Measurements from ENCODE around the gene ORM2. TPM values are rescaled to one million over a fixed set of nuclear protein-coding genes. Genes with fewer than 3 reads are reported as not detected.
"Not testable (repeated sequence)": the region's sequence is repeated elsewhere in the genome, so short reads cannot be mapped to it uniquely, and the experiment has no call there.

ORM2 gene
- total RNA-seq = not detected

DNA sequence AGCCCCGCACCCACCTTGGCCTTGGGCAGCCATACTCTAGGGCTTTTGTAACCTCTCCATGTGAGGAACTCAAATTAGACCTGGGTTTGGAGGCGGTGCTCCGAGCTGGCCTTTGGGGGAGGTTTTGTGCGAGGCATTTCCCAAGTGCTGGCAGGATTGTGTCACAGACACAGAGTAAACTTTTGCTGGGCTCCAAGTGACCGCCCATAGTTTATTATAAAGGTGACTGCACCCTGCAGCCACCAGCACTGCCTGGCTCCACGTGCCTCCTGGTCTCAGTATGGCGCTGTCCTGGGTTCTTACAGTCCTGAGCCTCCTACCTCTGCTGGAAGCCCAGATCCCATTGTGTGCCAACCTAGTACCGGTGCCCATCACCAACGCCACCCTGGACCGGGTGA is at the start of gene ORM2:
Gene ORM2, plus strand, starts transcription at position 245 of the 398 bp plus-strand sequence. Its CDS starts 36 bp downstream, at position 281.
- H3K4me1 ChIP-seq; H3K27me3 ChIP-seq; H3K4me3 ChIP-seq; H3K9me3 ChIP-seq; H3K27ac ChIP-seq; intact Hi-C loops (cut with DNase I); DNase-seq; H3K36me3 ChIP-seq (replicated peaks in 1 of 2; ENCODE audit: insufficient read depth in 1 of 2, low read depth in 2 of 2): not testable (repeated sequence)
- WGBS, 2 donors = 80% methylated on average over 1 of the region's 10 CpGs; no CpG with 5 or more reads in 1 of the 2 donors
- ATAC-seq = peak; percentile 31

GRCh38 chr9:114280636-114281472 is 48.8 kb upstream of the ORM2 start:
- 82 to 85% methylated on average over 8 of the region's 8 CpGs for WGBS, 2 donors
- no peak for TF ChIP-seq POLR2A (IDR thresholded peaks at IDR 0.05)
- TF ChIP-seq, protein P1, sequence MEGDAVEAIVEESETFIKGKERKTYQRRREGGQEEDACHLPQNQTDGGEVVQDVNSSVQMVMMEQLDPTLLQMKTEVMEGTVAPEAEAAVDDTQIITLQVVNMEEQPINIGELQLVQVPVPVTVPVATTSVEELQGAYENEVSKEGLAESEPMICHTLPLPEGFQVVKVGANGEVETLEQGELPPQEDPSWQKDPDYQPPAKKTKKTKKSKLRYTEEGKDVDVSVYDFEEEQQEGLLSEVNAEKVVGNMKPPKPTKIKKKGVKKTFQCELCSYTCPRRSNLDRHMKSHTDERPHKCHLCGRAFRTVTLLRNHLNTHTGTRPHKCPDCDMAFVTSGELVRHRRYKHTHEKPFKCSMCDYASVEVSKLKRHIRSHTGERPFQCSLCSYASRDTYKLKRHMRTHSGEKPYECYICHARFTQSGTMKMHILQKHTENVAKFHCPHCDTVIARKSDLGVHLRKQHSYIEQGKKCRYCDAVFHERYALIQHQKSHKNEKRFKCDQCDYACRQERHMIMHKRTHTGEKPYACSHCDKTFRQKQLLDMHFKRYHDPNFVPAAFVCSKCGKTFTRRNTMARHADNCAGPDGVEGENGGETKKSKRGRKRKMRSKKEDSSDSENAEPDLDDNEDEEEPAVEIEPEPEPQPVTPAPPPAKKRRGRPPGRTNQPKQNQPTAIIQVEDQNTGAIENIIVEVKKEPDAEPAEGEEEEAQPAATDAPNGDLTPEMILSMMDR (IDR thresholded peaks at IDR 0.05) = no peak
- DNase-seq = peak in 1 of 4 donors; percentile 2

DNA sequence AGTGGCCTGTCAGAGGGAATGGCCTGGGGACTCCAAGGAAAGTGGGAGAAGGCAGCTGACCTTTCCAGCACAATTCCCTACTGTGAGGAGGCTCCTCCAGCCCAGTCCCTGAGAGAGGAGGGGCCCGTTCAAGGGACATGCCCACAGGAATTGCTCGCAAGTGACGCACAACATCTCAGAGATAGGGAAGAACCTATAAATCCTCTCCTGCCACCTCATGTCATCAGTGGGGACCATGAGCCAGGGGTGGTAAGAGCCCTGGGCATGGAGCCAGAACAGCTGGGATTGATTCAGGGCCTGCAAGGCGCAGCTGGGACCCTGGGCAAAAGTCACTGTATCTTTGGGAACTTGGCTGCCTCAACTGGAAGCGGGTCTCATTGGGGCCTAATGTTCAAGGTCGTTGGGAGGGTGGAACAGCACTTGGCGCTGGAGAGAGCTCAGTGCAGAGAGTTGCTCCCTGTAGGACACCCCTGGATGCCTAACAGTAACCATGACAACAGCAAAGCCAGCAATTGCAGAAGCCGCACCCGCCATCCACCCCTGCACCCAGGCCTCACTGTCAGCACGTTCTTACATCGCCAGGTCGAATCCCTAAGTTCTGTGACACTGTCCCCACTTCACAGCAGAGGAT is 48.1 kb upstream of the ORM2 start:
- no peak for ATAC-seq
- TF ChIP-seq, protein P1 (IDR thresholded peaks at IDR 0.05) = no peak
- TF ChIP-seq POLR2A (IDR thresholded peaks at IDR 0.05) = no peak
- Histone ChIP-seq H3K36me3 (replicated peaks in 1 of 2; ENCODE audit: insufficient read depth in 1 of 2, low read depth in 2 of 2) (no peaks in the 10 kb centered on the region), H3K4me1 (no peaks in the 10 kb centered on the region), H3K27ac (no peak overlapping the region), H3K4me3 (no peak overlapping the region), H3K27me3 (no peaks in the 10 kb centered on the region), H3K9me3 (no peaks in the 10 kb centered on the region)
- intact Hi-C loops (cut with DNase I) = no loop called here
- peak in 1 of 4 donors; percentile 11 for DNase-seq
- 78 to 85% methylated on average over 11 to 12 of the region's 12 CpGs for WGBS, 2 donors

More at GRCh38 chr9:114280636-114281472, 48.8 kb upstream of the ORM2 start:
- Histone ChIP-seq H3K4me3 (no peak overlapping the region), H3K27ac (no peak overlapping the region), H3K4me1 (no peaks in the 10 kb centered on the region), H3K9me3 (no peaks in the 10 kb centered on the region), H3K27me3 (no peaks in the 10 kb centered on the region), H3K36me3 (replicated peaks in 1 of 2; ENCODE audit: insufficient read depth in 1 of 2, low read depth in 2 of 2) (no peaks in the 10 kb centered on the region)
- intact Hi-C loops (cut with DNase I) = no loop called here
- ATAC-seq = no peak

GRCh38 chr9:114282104-114282485 is 47.6 kb upstream of the ORM2 start:
- peak in 1 of 4 donors; percentile 4 for DNase-seq
- Histone ChIP-seq H3K9me3 (no peaks in the 10 kb centered on the region), H3K27me3 (no peaks in the 10 kb centered on the region), H3K36me3 (replicated peaks in 1 of 2; ENCODE audit: insufficient read depth in 1 of 2, low read depth in 2 of 2) (no peaks in the 10 kb centered on the region), H3K4me3 (no peak overlapping the region), H3K27ac (no peak overlapping the region), H3K4me1 (no peaks in the 10 kb centered on the region)
- intact Hi-C loops (cut with DNase I) = no loop called here
- TF ChIP-seq POLR2A (IDR thresholded peaks at IDR 0.05) = no peak
- TF ChIP-seq, protein P1 (IDR thresholded peaks at IDR 0.05) = no peak
- WGBS, 2 donors = 88 to 91% methylated on average over 10 of the region's 10 CpGs
- no peak for ATAC-seq

- no peak overlapping the region for H3K27ac ChIP-seq
- WGBS, 2 donors = 84 to 88% methylated on average over 5 to 6 of the region's 6 CpGs
These were observed 47.2 kb upstream of the ORM2 start for GRCh38 chr9:114282507-114282906.

More at GRCh38 chr9:114282507-114282906, 47.2 kb upstream of the ORM2 start:
- Histone ChIP-seq H3K9me3 (no peaks in the 10 kb centered on the region), H3K36me3 (replicated peaks in 1 of 2; ENCODE audit: insufficient read depth in 1 of 2, low read depth in 2 of 2) (no peaks in the 10 kb centered on the region), H3K4me3 (no peak overlapping the region), H3K4me1 (no peaks in the 10 kb centered on the region), H3K27me3 (no peaks in the 10 kb centered on the region)
- DNase-seq (peak in 1 of 4 donors; percentile 6), ATAC-seq (no peak)
- TF ChIP-seq POLR2A (IDR thresholded peaks at IDR 0.05) = no peak
- TF ChIP-seq, protein P1 (IDR thresholded peaks at IDR 0.05) = no peak
- intact Hi-C loops (cut with DNase I) = no loop called here
